ENCODE data around the gene SOX4.

SOX4 gene

DNA sequence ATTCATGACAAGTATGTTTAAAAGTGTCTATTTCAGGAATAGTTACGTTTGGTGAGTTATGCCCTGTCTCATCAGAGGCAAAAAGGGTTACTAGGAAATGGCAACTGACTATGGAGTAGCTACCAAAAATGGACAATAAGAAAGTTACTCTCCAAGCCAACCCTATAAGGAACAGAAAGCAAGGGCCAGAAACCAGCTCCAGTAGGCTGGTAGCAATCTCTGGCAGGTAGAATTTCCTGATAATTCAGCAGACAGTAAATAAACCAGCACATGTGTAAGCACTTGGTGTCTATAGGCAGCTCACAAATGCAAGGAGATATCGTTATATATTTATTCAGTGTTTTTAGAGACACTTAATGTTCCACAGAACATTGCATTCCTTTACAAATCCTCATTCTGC is 20.3 kb downstream of the SOX4 start:
- DNase-seq (ENCODE audit: low spot score) = no peak

GRCh38 chr6:21614226-21614625 is 20.7 kb downstream of the SOX4 start:
- no peak for DNase-seq (ENCODE audit: low spot score)

DNA sequence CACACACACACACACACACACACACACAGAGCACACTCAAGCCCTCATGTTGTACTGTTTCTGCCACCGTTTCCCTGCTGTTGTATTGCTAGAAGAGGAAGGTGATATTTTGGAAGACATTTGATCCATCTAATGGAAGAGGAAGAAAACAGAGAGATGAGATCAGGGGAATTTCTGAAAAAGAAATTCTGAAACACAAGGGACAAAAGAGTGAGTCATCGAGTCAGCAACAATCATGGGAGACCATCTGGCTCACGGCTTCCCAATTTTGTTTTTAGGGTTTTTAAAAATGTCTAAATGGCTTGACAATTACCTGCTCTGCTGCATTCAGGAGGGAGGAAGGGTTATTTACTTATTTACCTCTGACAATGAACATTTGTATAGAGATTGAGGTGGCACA is 22.0 kb downstream of the SOX4 start:
- no peak for DNase-seq (ENCODE audit: low spot score)

- DNase-seq (ENCODE audit: low spot score) = no peak
These were observed 22.5 kb downstream of the SOX4 start for GRCh38 chr6:21616005-21616404.

DNA sequence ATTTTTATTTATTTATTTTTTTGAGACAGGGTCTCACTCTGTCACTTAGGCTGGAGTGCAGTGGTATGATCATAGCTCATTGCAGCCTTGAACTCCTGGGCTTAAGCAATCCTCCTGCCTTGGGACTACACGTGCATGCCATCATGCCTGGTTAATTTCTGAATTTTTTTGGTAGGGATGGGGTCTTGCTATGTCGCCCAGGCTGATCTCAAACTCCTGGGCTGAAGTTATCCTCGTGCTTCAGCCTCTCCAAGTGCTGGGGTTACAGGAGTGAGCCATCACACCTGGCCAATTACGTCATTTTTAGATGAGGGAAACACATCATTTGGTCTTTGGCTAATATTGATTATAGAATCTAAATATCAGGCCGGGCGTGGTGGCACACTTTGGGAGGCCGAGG is 32.1 kb downstream of the SOX4 start:
- no peak for DNase-seq (ENCODE audit: low spot score)

DNA sequence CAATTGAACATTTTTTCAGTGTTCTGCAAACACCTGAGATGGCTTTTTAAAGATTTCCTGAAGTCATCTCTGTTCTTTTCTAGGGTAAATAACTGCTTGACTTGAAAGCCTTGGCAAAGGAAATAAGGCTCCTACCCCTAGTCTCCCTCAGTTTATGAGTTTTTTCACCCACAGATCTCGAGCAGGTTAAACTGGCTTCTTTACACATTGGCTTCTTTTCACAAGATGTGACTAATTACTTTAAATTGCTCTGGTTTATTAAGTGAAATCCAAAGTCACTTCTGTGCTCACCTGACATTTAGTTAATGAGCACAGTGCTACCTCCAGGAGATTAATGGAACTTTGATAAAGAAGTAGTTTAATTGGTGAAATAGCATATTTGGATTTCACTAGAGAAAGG is 33.2 kb downstream of the SOX4 start:
- no peak for DNase-seq (ENCODE audit: low spot score)

DNA sequence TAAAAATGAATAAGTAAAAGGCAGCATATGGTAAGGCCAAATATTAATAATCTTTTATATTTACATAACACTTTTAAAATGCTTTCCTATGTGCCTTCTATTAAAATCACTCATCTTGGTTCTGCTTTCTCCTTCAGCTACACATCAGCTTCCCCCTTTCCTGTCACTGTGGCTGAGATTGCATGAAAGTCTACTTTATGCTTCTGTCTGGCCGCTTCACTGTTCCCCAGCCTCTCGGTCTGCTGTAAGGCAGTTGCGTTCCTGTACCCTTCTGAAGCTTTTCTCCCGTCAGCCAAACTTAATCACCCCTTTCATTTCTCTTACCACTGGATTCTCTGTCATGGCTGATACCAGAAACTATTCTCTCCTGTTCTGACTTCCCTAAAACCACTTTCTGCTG is 34.6 kb downstream of the SOX4 start:
- no peak for DNase-seq (ENCODE audit: low spot score)

- DNase-seq (ENCODE audit: low spot score) = no peak
These were observed 40.1 kb downstream of the SOX4 start for GRCh38 chr6:21633511-21634109.

DNA sequence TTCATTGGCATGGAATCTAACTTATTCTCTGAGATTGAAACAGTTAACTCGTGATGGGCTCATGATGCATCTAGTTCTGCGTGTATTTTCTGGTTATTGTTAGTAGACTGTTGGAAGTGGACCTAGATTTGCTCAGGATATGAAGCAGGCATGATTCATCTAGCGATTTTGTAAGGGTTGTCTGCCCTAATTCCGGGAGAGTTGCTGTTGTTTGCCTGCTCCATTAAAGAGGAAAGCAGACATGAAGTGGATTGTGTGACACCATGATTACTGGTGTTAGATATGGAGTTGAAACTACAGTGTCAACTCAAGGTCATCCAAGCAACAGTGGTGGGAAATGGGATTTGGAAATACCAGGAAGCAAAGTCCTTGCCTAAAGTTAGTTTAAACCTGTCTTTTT is 41.0 kb downstream of the SOX4 start:
- DNase-seq (ENCODE audit: low spot score) = peak; percentile 73

- no peak for DNase-seq (ENCODE audit: low spot score)
These were observed 43.3 kb downstream of the SOX4 start for GRCh38 chr6:21636876-21637275.

DNA sequence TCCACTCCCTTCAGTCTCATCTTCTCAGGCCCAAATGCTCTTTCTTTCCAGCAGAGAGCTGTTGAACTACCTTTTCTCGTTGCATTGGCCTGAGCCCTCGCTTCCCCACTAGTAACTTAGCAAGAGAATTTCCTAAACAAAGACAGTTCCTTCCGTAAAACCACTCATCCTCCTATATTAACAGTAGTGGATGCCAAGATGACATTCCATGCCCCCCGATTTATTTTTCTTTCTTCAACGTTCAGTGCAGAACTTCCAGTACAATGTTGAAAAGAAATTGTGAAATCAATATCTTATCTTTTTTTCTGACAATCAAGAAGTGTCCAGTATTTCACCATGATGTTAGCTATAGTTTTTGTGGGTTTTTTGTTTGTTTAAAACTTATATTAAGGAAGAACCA is 45.8 kb downstream of the SOX4 start:
- DNase-seq (ENCODE audit: low spot score) = no peak
